Gastroesophageal sphincter (tissue), 4 donors: ENCODE measurements around the gene ESYT3. TPM values are rescaled to one million over a fixed set of nuclear protein-coding genes. Genes with fewer than 3 reads are reported as not detected.
"Not testable (repeated sequence)": the region's sequence is repeated elsewhere in the genome, so short reads cannot be mapped to it uniquely, and the experiment has no call there.

Experiments
- ATAC-seq: fragments of 150-250 bp; one replicate; pipeline ENCODE4 v1.9.1; 2016; ENCODE audit warnings: mild to moderate bottlenecking, moderate library complexity
- H3K27ac ChIP-seq, 4 donors: fragments of 200-600 bp; sonication (generic) in 3 of 4; 1 replicate in 3 of 4; 2 replicates in 1 of 4; pipeline ENCODE4 v1.5.1; 2016 to 2019
- H3K27me3 ChIP-seq: fragments of 200-600 bp; sonication (generic); one replicate; pipeline ENCODE4 v1.5.1; 2019
- H3K36me3 ChIP-seq, 2 donors: fragments of 200-600 bp; sonication (generic); one replicate each; pipeline ENCODE4 v1.5.1; 2019; ENCODE audit warnings: control low read depth in 1 of 2
- H3K4me1 ChIP-seq, 3 donors: fragments of 200-600 bp; sonication (generic); 1 replicate in 2 of 3; 2 replicates in 1 of 3; pipeline ENCODE4 v1.5.1; 2016 to 2019; ENCODE audit warnings: control low read depth in 2 of 3
- H3K4me3 ChIP-seq, 2 donors: fragments of 200-600 bp; sonication (generic); one replicate each; pipeline ENCODE4 v1.5.1; 2019; ENCODE audit warnings: mild to moderate bottlenecking in 1 of 2, moderate library complexity in 1 of 2
- H3K9me3 ChIP-seq, 3 donors: fragments of 200-600 bp; sonication (generic); one replicate each; pipeline ENCODE4 v1.5.1; 2017 to 2019; ENCODE audit warnings: control low read depth in 2 of 3
- EP300 ChIP-seq: sonication (generic); formaldehyde crosslinking; IDR thresholded peaks from one replicate; pipeline ENCODE4 v1.6.1; 2017; ENCODE audit warnings: antibody characterized with exemption, mild to moderate bottlenecking
- POLR2A ChIP-seq, 2 donors: fragments of 450-650 bp; IDR thresholded peaks; one replicate each; pipeline ENCODE4 v1.6.1; 2017; ENCODE audit warnings: antibody characterized with exemption in 2 of 2, mild to moderate bottlenecking in 2 of 2, moderate library complexity in 1 of 2
- POLR2AphosphoS5 ChIP-seq: sonication (generic); formaldehyde crosslinking; IDR thresholded peaks from one replicate; pipeline ENCODE4 v1.6.1; 2017; ENCODE audit warnings: antibody characterized with exemption
- WGBS, 2 donors: methylation state at CpG; one replicate each; pipeline ENCODE4 v1.1.5; 2018; ENCODE audit warnings: low coverage in 1 of 2; 5-methylcytosine and 5-hydroxymethylcytosine counted together
- total RNA-seq, 4 donors: library from RNA; depleted of rRNA; stranded (reverse); fragments of >200 nt; gene quantifications; one replicate each; pipeline ENCODE4 v1.1.0, GENCODE V29; 2016
- TF ChIP-seq, protein P1 (sequence below), 4 experiments: fragments of 200-600 bp in 2 of 4; fragments of 450-650 bp in 2 of 4; sonication (generic) in 1 of 4; IDR thresholded peaks; one replicate each; pipeline ENCODE4 v1.5.1; 2017 to 2019; ENCODE audit warnings: antibody characterized with exemption in 4 of 4, mild to moderate bottlenecking in 2 of 4, moderate library complexity in 2 of 4

ESYT3 gene
- total RNA-seq, 4 donors from 2014 or later = 0.93 to 1.9 (median 1.4) TPM

DNA sequence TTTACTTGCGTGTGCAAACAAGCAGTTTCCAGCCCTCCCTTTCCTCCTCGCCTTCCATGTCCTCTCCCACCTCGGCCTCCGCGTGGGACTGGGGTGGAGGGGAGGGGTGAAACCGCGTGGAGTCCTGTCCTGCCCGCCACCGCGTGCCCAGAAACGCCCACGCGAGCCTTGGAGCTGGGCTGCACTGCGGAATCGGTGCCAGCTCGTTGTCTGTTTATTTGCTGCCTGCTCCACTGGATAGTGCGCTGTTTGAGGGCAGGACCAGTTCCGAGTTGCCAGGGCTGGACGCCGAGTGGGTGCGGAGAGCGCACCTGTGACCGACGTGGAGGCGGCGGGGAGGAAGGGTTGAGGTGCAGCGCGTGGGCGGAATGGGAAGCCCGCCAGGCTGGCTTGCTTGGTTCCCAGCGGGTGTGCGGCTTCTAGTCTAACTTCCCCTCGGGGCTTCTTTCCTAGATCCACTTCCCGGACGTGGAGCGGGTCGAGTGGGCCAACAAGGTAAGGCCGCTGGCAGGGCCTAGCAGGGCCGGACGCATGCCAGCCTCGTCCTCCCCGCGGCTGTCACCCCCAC is 17.3 kb downstream of the ESYT3 start:
- H3K36me3 ChIP-seq = no peaks in the 10 kb centered on the region
- no CpG with 5 or more reads among the region's 43 CpGs for WGBS, 2 donors
- no peaks in the 10 kb centered on the region for H3K9me3 ChIP-seq
- ATAC-seq = no peak
- TF ChIP-seq POLR2AphosphoS5 = no peak
- TF ChIP-seq EP300 = no peak
- TF ChIP-seq POLR2A (IDR thresholded peaks at IDR 0.05) = no peak
- TF ChIP-seq, protein P1, sequence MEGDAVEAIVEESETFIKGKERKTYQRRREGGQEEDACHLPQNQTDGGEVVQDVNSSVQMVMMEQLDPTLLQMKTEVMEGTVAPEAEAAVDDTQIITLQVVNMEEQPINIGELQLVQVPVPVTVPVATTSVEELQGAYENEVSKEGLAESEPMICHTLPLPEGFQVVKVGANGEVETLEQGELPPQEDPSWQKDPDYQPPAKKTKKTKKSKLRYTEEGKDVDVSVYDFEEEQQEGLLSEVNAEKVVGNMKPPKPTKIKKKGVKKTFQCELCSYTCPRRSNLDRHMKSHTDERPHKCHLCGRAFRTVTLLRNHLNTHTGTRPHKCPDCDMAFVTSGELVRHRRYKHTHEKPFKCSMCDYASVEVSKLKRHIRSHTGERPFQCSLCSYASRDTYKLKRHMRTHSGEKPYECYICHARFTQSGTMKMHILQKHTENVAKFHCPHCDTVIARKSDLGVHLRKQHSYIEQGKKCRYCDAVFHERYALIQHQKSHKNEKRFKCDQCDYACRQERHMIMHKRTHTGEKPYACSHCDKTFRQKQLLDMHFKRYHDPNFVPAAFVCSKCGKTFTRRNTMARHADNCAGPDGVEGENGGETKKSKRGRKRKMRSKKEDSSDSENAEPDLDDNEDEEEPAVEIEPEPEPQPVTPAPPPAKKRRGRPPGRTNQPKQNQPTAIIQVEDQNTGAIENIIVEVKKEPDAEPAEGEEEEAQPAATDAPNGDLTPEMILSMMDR (IDR thresholded peaks at IDR 0.05) = no peak
- H3K27me3 ChIP-seq = no peaks in the 10 kb centered on the region
- no peak overlapping the region for H3K27ac ChIP-seq
- H3K4me1 ChIP-seq = no peaks in the 10 kb centered on the region
- no peak overlapping the region for H3K4me3 ChIP-seq

DNA sequence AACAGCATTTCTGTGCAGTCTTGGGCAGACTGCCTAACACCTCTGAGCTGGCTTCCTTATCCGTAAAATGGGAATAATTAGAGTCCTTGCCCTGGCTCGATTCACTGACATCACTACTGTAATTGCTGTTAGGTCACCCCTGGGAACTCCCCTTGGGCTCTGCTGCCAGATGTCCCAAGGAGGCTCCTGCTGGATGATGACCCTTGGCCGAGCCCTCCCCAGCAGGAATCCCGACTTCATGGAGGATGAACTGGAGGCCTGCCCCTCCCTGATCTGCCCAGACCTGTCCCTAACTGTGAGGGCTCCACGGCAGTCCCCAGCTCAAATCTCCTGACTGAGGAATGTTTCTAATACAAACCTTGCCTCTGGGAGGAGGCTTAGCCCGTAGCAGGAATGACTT is 18.0 kb downstream of the ESYT3 start:
- ATAC-seq = no peak
- Histone ChIP-seq H3K9me3 (no peaks in the 10 kb centered on the region), H3K27me3 (no peaks in the 10 kb centered on the region), H3K4me1 (no peaks in the 10 kb centered on the region), H3K4me3 (no peak overlapping the region), H3K36me3 (no peaks in the 10 kb centered on the region), H3K27ac (no peak overlapping the region)
- TF ChIP-seq EP300 = no peak
- TF ChIP-seq POLR2A (IDR thresholded peaks at IDR 0.05) = no peak
- TF ChIP-seq POLR2AphosphoS5 = no peak
- TF ChIP-seq, protein P1 (IDR thresholded peaks at IDR 0.05) = no peak
- WGBS, 2 donors = 46 to 82% methylated on average over 2 of the region's 6 CpGs

DNA sequence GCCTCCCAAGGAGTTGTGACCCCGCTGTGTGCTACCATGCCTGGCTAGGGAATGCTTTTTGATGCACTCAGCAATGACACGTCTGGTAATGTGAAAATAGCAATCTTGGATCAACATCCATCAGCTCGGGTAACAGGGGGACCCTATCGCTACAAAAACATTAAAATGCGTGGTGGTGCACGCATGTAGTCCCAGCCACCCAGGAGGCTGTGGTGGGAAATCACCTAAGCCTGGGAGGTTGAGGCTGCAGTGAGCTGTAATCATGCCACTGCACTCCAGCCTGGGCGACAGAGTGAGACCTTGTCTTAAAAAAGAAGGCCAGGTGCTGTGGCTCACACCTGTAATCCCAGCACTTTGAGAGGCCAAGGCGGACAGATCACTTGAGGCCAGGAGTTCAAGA is 19.5 kb downstream of the ESYT3 start:
- WGBS, 2 donors = 100% methylated on average over 1 of the region's 8 CpGs; no CpG with 5 or more reads in 1 of the 2 donors
- not testable (repeated sequence) for H3K27ac ChIP-seq, H3K4me3 ChIP-seq, H3K9me3 ChIP-seq, H3K36me3 ChIP-seq, H3K4me1 ChIP-seq, ATAC-seq, H3K27me3 ChIP-seq

DNA sequence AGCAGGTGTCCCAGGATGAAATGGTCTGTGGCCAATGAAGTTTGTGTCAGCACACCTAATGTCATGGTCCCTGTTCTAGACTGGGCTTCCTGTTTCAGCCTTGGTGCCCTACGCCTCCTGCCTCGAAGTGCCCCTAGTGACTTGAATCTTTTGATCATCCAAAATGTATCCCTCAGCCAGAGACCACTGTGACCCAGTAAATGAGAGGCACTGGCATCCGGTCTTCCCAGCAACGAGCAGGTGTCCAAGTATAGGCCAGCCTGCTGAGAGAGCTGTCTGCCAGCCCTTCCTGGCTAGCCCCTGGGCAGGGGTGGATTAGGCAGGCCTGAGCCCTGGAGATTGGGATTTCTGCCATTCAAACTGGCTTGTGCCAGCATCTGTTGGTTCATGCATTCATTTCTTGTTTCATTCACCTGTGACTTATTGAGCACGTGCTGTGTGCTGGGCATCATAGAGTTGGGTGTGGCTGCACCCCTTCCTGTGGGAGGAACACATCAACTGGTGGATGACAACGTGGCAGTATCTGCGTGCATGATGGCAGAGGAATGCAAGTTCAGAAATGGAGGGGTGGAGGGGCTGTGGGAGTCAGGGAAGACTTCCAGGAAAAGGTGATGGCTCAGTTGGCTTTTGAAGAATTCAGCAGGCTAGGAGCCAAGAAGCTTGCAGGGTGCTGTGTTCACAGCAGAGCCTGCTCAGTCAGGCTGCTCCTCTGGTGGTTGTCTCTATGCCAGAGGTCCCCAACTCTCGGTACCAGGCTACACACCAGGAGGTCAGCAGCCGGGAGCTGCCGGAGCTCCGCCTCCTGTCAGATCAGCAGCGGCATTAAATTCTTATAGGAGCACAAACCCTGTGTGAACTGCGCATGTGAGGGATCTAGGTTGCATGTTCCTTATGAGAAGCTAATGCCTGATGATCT is 21.6 kb downstream of the ESYT3 start:
- TF ChIP-seq, protein P1 (IDR thresholded peaks at IDR 0.05) = no peak
- TF ChIP-seq POLR2AphosphoS5 (no peak), POLR2A (IDR thresholded peaks at IDR 0.05) (no peak), EP300 (no peak)
- 57 to 80% methylated on average over 1 to 2 of the region's 13 CpGs for WGBS, 2 donors
- no peak overlapping the region for H3K4me3 ChIP-seq
- no peaks in the 10 kb centered on the region for H3K36me3 ChIP-seq
- H3K4me1 ChIP-seq = no peaks in the 10 kb centered on the region
- H3K27me3 ChIP-seq = peaks cover 11% of the 10 kb centered on the region
- H3K9me3 ChIP-seq = no peaks in the 10 kb centered on the region
- no peak for ATAC-seq
- no peak overlapping the region for H3K27ac ChIP-seq

DNA sequence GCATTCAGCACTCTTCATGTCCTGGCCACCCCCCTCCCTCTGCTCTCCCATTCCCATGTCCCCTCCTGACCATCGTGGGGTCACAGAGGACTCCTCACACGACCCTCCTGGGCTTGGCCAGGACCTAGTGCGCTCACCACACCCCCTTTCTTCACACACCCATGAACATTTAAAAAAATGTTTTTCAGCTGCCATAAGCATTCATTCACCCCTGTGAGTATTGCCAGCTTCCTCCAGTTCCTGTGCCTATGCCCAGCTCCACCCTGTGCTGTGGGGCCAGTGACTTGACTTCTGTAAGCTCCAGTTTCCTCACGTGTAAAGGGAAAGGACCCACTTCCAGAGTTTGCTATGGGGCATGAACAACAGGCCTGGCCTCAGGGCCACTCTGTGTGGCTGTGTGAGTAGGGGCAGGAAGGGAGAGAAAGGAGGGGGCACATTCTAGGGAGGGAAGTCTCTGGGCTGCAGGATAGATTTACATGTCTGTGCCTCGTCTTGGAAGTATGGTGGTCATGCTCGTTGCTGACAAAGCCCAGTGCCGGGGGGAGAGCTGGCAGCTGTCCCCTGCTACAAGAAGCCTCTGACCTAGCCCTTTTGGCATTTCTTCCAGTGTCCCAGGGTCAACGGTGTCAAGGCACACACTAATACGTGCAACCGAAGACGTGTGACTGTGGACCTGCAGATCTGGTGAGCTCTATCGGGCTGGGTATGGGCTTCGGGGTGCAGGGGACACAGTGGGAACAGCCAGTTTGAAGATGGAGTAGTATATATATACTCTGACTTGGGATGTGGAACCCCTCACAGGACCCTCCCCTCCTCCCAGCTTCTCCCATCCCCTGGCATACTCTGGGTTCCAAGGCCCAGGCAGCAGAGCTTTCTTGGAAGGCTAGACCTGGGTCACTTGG is 22.8 kb downstream of the ESYT3 start:
- WGBS, 2 donors = 74 to 88% methylated on average over 4 to 6 of the region's 13 CpGs

More for the DNA sequence above, 22.8 kb downstream of the ESYT3 start:
- ATAC-seq = no peak
- Histone ChIP-seq H3K9me3 (no peaks in the 10 kb centered on the region), H3K4me3 (no peak overlapping the region), H3K36me3 (no peaks in the 10 kb centered on the region), H3K27ac (no peak overlapping the region), H3K27me3 (peaks cover 22% of the 10 kb centered on the region), H3K4me1 (no peaks in the 10 kb centered on the region)
- TF ChIP-seq, protein P1 (IDR thresholded peaks at IDR 0.05) = no peak
- no peak for TF ChIP-seq POLR2A (IDR thresholded peaks at IDR 0.05)
- TF ChIP-seq EP300 = no peak
- TF ChIP-seq POLR2AphosphoS5 = no peak
